Neural crest cell (in vitro differentiated cells): ENCODE data around the gene CEP250. TPM values are rescaled to one million over a fixed set of nuclear protein-coding genes. Genes with fewer than 3 reads are reported as not detected.

Source experiments
- DNase-seq: peaks from one replicate; pipeline ENCODE4 v3.0.0; 2021; ENCODE audit warnings: low read depth, mixed read lengths, low spot score
- H3K27ac Mint-ChIP-seq: one replicate; pipeline ENCODE4 v1.8.0; 2021; ENCODE audit warnings: mild to moderate bottlenecking, mixed read lengths; ENCODE audit not compliant: unreplicated experiment
- H3K27me3 Mint-ChIP-seq: 2 replicates; pipeline ENCODE4 v1.8.0; 2021; ENCODE audit warnings: low read depth, mild to moderate bottlenecking, mixed read lengths
- H3K36me3 Mint-ChIP-seq: 2 replicates; pipeline ENCODE4 v1.8.0; 2021; ENCODE audit warnings: low read depth, mild to moderate bottlenecking, mixed read lengths
- H3K4me1 Mint-ChIP-seq: 2 replicates; pipeline ENCODE4 v1.8.0; 2021; ENCODE audit warnings: mixed read lengths
- H3K4me3 Mint-ChIP-seq: one replicate; pipeline ENCODE4 v1.8.0; 2021; ENCODE audit warnings: mild to moderate bottlenecking, mixed read lengths
- H3K9me3 Mint-ChIP-seq: 2 replicates; pipeline ENCODE4 v1.8.0; 2021; ENCODE audit warnings: mixed read lengths
- CTCF ChIP-seq: fragments of 200-600 bp; sonication (generic); conservative IDR thresholded peaks from 2 replicates; pipeline ENCODE4 v1.5.0; 2021; ENCODE audit warnings: antibody characterized with exemption, mild to moderate bottlenecking
- microRNA-seq: library from miRNA; unstranded; fragments of <30 nt; microRNA quantifications from one replicate; pipeline ENCODE4, GENCODE V29; 2020
- total RNA-seq: library from RNA; stranded (reverse); gene quantifications from 2 replicates; pipeline ENCODE4 v1.2.1, GENCODE V29; 2021

The CEP250 gene
- total RNA-seq, 1 donor from 2014 or later, result 64.5 TPM

GRCh38 chr20:35568645-35569044 is 113.2 kb downstream of the CEP250 start:
- TF ChIP-seq CTCF, result peak; percentile 46
- Mint-ChIP-seq H3K4me3 (no peak overlapping the region), H3K36me3 (no peaks in the 10 kb centered on the region), H3K9me3 (no peaks in the 10 kb centered on the region), H3K27ac (no peak overlapping the region), H3K27me3 (peaks cover 5% of the 10 kb centered on the region), H3K4me1 (no peaks in the 10 kb centered on the region)
- no peak for DNase-seq

Small RNAs within 50 kb of the gene (microRNA-seq; reads per million reads assigned to microRNA genes)
- gene MIR1289-1, result not detected

Other genes with a start within 250 kb of the CEP250 start
- 2.8 and 2.9 TPM in 2 replicates for gene MMP24, start 228.9 kb upstream of the CEP250 start, total RNA-seq
- 34.0 and 37.8 TPM in 2 replicates for gene MMP24OS, start 177.5 kb upstream of the CEP250 start, total RNA-seq
- 112 and 116 TPM in 2 replicates for gene EIF6, start 170.8 kb upstream of the CEP250 start, total RNA-seq
- not detected in 2 replicates for gene FAM83C, start 163.2 kb upstream of the CEP250 start, total RNA-seq
- gene UQCC1, start 43.6 kb upstream of the CEP250 start, total RNA-seq, result 58.4 and 67.0 TPM in 2 replicates
- gene GDF5, start 17.4 kb upstream of the CEP250 start, total RNA-seq, result 0.14 TPM in 1 of 2 replicates, not detected in the other
- gene C20orf173, start 74.1 kb downstream of the CEP250 start, total RNA-seq, result not detected in 2 replicates
- gene ERGIC3, start 86.5 kb downstream of the CEP250 start, total RNA-seq, result 250 and 267 TPM in 2 replicates
- 2.3 and 3.1 TPM in 2 replicates for gene SPAG4, start 160.2 kb downstream of the CEP250 start, total RNA-seq
- 236 and 245 TPM in 2 replicates for gene CPNE1, start 209.3 kb downstream of the CEP250 start, total RNA-seq
- 189 and 191 TPM in 2 replicates for gene RBM12, start 209.3 kb downstream of the CEP250 start, total RNA-seq
- gene NFS1, start 243.8 kb downstream of the CEP250 start, total RNA-seq, result 19.4 and 21.3 TPM in 2 replicates
- gene ROMO1, start 243.8 kb downstream of the CEP250 start, total RNA-seq, result 151 and 158 TPM in 2 replicates